NOMO-1 (cell line): ENCODE data around the gene ZGPAT.

Source experiments
- DNase-seq, 2 experiments: peaks; one replicate each; lab custom pipeline; 2025; ENCODE audit not compliant: unreplicated experiment in 2 of 2; lab: John Stamatoyannopoulos, UW

ZGPAT gene

DNA sequence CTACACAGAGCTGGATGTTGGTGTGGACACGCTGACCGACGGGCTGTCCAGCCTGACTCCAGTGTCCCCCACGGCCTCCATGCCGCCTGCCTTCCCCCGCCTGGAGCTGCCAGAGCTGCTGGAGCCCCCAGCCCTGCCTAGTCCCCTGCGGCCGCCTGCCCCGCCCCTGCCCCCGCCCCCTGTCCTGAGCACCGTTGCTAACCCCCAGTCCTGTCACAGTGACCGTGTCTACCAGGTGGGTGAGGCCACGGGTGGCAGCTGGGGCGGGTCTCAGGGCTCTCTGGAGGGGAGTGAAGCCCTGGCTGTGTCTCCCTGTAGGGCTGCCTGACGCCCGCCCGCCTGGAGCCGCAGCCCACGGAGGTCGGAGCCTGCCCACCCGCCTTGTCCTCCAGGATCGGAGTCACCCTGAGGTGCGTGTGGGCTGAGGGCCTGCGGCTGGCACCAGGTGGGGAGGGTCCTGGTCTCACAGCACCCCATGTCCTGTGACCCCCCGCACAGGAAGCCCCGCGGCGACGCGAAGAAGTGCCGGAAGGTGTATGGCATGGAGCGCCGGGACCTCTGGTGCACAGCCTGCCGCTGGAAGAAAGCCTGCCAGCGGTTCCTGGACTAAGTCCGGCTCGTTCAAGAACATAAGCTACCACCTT is 34.7 kb downstream of the ZGPAT start:
- no peak for DNase-seq

DNA sequence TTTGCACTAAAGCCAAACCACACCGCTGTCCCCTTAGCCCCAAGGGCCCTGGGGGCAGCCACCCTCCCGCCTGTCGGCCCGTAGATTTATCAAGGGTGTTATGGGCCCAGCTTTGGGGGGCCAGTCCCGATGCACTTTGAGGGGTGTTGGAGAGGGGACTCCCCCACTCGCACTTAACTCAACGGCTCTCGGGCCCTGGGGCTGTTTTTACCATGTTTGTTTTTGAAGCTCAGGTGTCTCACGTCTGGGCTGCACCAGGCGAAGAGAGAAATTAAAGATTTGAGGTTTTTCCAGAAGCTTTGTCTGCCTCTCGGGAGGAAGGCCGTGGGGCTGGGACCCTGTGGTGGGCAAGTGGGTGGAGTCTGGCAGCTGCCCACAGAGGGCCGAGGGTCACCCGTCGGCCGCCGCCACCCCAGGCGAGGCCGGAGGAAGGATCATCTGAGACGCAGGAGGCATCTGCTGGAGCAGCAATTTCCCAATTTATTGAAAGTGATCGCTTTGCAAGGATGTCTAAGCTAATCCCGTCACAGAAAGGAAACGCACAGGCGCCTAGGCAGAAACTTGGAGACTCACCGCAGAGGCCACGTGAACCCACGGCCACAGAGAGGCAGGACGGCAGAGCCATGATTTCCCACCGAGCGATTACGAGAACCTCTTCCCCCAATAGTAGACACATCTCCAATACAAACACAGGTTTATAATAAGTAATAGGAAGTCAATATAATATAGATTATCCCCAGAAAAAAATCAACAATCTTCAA is 35.6 kb downstream of the ZGPAT start:
- no peak for DNase-seq

DNA sequence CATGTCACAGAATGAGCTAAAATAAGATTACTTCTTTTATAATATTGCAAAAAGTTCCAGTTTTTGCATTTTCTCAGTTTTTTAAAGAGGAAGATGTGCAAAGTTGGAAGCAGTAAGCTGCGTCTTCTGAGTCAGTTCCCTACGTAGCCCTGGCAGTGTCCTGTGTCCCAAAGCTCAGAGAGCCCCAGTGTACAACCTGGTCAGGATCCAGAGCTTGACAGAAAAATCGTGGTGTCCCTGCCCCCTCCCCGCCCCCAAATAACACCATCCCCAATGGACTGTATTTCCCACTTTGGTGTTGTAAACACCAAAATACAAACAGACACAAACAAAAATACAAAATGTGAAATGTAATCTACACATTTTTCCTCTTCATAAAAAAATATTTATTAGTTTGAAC is 36.3 kb downstream of the ZGPAT start:
- no peak for DNase-seq

DNA sequence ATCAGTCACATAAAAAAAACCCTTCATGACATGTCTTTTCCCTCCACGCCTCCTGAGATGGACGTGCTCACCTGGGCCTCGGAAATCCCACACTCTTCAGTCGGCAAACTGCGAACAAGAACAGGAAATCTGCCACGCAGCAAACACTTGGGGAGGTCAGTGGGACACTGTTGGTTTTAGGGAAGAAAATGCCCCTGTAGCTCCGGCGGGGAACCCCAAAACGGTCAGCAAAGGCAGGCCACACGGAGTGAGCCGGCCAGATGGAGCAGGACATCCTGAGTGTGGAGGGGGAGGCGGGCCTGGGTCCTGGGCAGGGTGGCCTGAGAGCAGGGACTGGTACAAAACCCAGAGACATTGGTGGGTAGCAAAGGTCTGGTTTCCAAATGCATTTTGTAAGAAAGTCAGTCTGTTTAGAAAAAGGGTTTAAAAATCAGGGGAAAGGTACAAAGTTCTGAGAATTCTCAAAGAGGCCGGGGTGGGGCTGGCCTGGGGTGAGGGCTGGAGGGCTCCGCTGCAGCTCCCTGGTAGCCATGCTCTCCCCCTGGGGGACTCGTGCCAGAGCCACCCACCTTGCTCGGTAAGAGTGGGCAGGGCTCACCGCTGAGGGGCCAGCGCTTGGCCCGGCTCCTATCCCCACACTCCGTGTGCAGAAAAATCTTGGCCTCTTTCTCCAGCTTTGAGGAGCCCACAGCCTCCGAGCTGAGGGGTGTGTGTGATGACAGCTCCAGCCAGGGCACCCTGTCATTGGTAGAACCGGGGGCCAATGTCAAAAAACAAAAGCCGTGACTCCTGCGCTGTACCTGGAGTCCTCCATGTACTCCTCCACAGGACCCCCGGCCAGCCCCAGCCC is 37.0 kb downstream of the ZGPAT start:
- DNase-seq, result no peak

DNA sequence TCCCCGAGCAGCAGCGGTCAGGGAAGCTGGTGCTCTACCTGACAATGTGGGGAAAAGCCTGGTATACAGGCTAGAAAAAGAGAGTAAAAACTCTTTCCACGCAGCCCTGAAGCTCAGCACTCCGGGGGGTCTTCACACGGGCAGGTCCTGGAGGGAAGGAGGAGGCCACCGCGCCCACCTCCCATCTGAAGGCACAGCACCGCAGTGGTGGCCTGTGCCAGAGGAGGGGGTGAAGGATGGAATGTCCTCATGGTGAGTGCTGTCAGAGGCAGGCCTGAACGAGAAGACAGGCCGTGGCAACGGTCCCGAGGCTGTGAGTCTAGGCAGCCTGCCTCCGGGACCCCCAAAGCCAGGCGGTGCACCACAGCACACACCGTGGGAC is 37.6 kb downstream of the ZGPAT start:
- no peak for DNase-seq

DNA sequence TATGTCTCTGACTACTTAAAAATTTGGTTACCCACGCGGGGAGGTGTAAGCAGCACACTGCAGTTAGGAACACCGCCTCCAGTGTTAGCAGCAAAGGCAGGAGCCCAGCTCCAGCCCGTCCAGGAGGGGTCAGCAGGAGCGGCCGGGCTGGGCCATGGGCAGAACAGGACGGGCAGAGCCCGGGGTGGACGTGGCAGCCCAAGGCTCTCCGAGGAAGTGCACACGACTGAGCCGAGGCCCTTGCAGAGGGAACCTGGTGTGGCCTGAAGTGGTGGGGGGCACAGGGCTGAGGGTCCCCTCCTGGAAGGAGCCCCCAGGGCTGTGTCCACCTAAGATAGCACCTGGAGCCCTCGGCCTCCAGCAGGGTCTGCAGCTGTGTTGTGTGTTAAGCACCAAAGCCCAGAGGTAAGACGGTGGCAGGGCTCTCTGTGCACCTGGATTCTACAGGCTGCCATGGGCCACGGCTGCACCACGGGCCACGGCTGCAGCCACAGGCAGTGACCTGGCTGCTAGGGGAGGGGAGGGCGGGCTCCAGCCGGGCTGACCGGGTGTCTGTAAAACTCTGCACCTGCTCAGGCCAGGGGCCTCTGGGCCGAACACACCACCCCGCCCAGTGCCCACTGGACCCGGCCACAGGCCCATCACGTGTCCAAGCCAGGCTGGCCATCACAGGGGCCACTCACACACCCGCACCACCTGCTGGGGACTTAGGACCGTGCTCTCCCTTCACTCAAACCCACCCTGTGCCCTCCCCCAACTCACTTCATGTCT is 38.3 kb downstream of the ZGPAT start:
- DNase-seq, result no peak

DNA sequence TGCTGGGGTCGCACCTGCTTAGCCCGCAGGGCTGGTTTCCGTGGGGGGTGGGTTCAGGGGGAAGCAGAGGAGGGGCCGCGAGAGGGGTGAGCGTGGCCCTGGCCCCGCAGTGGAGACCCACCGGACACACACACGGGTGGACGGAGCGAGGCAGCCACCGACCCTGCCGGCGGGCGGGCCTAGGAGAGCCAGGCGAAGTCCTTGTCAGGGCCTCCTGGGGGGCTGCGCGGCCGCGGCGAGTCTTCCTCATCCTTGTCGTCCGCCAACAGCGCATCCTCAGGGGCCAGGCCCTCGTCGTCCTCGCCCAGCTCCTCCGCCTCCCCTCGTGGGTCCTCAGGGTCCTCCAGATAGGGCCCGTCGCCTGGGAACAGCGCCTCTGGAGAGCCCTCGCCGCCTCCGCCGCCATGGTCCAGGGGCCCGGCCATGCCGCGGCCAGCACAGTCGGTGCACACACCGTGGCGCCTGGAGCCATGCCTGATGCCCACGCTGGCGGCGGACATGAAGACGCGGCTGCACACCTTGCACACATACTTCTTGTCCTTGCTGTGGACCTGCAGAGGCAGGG is 39.0 kb downstream of the ZGPAT start:
- no peak for DNase-seq

DNA sequence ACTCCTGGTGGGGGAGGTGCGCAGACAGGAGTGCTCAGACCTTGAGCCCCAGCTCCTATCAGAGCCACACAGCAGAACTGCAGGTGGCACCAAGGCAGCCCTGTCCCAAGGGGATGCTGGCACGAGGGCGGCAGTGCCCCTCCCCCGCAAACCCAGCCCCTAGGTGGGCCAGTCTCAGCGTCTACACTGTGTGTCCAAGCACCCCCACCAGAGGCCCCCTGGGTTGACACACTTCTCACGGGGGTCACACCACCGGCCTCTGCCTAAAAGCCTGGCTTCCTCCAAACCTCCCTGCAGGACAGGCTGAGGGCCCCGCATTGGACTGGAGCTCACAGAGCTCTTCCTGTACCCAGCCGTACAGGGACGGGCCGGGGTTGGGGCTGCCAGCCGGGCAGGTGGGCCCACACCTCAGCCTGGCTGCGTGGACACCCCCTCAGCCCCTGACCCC is 39.8 kb downstream of the ZGPAT start:
- no peak for DNase-seq

DNA sequence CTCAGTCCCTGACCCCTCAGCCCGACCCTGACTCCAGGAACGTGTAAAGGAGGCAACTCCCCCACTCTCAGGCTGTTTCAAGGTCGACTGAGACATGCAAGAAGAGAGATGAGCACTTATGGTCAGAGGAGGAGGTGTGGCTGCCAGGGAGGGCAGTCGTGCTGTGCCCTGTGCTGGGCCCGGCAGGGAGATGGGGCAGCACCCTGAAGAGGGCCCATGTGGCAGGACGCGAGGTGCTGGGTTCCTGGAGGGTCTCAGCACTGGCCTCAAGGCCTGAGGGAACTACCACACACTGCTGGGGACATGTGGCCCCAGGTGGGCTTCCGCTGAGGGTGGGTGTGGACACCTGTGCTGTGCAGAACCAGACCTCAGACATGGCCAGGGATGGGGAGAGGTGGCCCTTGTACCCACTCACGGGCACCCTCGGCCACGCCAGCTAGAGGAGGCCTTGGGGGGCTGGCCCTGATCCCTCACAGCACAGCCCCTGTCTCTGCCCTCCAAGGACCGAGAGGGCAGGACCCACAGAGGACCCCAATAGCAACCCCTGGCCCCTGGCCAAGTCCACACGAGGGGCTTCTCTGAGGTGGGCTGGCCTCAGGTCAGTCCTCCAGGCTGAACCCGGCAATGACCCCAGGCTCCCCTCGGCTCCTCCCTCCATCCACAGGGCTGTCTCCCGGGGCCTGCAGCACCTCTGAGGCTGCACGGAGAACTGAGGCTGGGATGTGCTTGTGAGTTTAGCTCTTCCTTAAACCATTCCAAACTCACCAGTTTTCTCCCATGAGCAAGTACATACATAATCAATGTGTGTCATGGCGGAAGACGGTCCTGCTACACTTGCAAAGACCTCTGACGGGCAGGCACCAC is 40.5 kb downstream of the ZGPAT start:
- no peak for DNase-seq

DNA sequence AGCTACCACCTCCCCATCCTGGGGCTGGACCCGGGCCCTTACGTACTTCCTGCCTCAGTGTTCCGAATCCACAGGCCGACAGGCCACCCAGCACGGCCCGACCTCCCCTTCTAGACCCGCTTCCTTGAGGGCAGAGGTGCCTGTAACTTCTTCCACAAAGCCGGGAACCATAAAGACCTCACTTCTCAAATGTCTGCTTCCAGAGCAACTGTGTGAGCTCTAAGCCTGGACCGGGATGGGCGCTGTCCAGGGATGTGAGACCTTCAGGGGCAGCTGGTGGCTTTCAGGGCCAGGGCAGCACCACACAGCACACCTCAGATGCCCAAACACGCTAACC is 41.1 kb downstream of the ZGPAT start:
- no peak for DNase-seq

DNA sequence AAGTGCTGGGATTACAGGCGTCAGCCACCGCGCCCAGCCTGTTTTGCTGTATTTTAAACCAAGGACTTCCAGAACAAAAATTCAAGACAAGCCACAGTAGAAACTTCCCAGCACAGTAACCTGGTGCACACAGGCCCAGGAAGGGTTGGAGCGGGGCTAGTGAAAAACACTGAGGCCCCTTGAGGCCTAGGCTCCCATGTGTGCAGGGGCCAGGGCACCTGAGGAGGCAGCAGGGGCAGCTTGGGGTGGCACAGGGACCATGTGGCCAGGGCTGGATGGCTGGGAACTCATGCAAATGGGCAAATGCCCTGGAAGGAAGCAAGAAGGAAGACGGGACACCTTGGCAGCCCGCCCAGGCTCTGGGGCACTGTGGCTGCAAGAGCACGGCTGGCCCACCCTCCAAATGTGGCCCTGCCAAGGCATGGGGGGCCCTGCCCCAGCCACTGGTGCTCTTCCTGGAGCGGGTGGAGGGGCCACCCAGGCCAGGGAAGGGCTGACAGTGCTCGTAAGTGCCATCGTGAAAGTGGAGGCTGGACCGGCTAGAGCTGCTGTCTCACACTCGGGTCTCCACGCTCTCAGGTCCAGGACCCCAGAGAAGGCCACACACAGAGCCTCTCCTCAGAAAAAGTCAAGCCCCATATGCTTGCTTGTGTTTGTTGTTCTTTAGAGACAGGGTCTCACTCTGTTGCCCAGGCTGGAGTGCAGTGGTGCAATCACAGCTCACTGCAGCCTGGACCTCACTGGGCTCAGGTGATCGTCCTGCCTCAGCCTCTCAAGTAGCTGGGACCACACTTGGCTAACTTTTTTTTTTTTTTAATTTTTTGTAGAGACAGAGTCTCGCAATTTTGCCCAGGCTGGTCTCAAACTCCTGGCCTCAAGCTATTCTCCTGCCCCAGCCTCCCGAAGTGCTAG is 42.0 kb downstream of the ZGPAT start:
- DNase-seq, result no peak

DNA sequence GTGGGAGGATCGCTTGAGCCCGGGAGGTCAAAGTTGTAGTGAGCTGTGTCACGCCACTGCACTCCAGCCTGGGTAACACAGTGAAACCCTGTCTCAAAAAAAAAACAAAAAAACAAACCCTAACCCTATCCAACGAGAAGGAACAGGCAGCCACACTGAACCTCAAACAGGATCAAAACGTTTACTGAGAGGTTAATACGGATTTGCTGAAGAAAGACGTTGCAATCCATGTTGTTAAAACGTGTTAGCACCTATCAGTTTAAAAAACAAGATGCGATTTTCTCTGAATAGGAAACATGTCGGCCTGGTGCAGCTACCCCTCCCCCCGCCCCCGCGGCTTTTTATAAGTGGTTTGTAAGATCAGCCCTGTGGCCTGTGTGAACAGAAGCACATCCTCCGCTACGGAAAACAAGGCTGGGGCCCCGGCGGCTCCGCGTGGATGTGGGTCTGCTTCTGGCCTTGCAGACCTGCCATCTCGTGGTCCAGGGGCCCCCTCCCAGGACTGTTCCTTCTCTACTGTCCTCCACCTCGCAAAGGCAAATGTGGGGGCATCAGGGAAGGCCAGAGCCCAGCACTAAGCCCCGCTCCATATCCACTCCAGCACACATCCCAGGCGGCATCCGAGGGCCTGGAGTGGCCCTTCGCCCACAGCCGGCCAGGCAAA is 43.1 kb downstream of the ZGPAT start:
- DNase-seq, result no peak

DNA sequence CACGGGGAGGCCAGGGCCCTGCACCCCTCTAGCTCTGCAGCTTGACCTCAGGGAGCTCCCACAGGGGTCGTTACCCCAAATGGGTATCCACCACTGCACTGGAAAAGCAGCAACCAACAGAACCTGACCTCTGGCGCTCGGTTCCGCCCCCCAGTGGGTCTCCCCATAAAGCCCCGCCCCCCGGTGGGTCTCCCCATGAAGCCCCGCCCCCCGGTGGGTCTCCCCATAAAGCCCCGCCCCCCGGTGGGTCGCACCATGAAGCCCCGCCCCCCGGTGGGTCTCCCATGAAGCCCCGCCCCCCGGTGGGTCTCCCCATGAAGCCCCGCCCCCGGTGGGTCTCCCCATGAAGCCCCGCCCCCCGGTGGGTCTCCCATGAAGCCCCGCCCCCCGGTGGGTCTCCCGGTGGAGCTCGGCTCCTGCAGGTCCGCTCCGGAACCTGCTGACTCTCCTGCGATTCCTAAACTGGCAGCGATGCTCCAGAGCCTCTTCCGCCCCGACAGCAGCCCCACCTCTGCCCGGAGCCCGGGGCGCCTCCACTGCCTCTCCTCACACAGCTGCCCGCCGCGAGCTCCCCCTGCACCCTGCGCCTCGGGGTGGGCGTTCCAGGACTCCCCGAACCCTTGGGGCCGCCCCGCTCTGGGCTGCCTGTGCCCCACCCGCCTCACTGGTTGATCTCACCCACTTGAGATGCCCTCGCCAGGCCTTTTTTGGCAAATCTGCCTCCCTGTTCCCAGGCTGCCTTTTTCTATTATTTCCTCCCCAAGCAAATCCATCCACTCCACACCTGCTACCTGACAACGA is 43.8 kb downstream of the ZGPAT start:
- DNase-seq, result no peak

DNA sequence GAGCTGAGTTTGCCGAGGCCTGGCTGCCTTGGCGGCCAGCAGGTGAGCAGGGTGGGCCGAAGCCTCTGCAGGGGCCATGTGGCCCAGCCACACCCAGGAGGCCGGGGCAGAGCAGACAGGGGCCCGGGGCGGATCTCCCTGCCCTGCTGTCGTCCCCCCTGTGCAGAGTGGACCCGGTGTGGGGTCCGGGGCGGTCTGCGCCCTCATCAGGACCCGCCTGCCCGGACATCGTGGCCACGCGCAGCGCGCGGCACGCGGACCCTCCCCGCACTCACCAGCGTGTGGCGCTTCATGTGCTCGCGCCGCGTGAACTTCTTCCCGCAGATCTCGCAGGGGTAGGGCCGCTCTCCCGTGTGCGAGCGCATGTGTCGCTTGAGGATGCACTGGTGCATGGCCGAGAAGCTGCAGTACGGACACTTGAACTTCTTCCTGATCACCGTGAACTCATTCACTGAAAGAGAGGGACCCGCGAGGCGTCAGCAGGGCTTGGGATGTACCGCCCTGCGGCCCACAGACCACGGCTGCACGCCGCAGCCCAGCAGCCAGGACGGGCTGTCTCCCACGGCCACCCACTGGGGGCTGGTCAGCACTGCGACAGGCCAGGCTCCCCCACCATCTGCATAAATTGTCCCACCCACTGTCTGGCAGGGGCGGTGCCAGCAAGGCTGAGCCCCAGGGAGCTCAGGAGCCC is 44.7 kb downstream of the ZGPAT start:
- no peak for DNase-seq

DNA sequence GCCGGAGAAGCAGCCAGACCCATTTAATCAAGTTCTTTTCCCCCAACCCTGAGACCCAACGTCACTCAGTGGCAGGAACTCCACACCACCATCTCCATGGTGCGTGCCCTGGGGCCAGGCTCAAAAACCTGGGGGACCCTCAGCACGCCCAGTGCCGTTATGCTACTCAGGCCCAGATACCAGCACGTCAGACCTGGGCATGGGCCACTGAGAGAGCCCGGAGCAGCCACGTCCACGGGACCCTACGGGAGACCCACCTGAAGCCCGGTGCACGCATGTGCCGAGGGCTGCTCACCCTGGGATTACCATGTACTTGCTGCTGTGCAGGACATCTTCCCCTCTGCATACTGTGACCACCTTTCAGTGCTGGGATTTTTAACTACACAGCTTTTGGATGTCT is 45.5 kb downstream of the ZGPAT start:
- DNase-seq, result no peak

DNA sequence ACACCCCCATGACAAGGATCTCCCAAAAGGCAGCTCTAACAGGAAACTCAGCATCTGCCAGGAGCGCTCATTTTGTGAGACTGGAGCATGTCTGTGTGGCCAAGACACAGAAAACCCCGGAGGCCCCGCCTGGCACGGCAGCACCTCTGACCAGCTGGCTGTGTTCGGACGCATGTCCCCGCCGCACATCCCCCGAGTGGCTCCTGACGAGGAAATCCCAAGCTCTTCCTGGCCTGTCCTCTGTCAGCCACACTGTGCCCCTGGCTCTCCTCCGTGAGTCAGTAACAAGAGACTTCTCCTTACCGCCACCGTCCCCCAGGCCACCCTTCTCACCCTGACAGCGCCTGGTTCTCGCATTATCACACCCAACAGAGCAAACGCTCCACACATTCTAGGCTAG is 46.2 kb downstream of the ZGPAT start:
- DNase-seq, result no peak
